ENCODE data around the gene MED25.
"Not testable (repeated sequence)": the region's sequence is repeated elsewhere in the genome, so short reads cannot be mapped to it uniquely, and the experiment has no call there.

The MED25 gene

GRCh38 chr19:49812997-49813861 lies 4.9 kb upstream of the MED25 start, which contains the start of gene FUZ:
Gene FUZ (minus strand): TSS chr19:49813292. CDS start chr19:49813106, 186 bp downstream.
- Histone ChIP-seq H3K27ac (ENCODE audit: low read depth in 2 of 2, low read length in 2 of 2) (peak within 1 kb of the TSS; percentile 82), H3K4me1 (ENCODE audit: control insufficient read depth in 2 of 2, insufficient read depth in 2 of 2, low read length in 2 of 2) (peaks cover 8 to 10% of the 10 kb centered on the region in 2 donors), H3K4me3 (ENCODE audit: low read length in 2 of 2) (peak within 1 kb of the TSS; percentile 86 to 91), H3K9me3 (ENCODE audit: control insufficient read depth in 2 of 2, low read length in 2 of 2) (no peaks in the 10 kb centered on the region), H3K9ac (ENCODE audit: low read depth in 1 of 2, low read length in 2 of 2) (peak within 1 kb of the TSS; percentile 56 to 63), H3K27me3 (ENCODE audit: control insufficient read depth in 2 of 2, insufficient read depth in 2 of 2, low read length in 2 of 2) (no peaks in the 10 kb centered on the region), H3K36me3 (ENCODE audit: control insufficient read depth in 2 of 2, insufficient read depth in 2 of 2, low read length in 2 of 2) (no peaks in the 10 kb centered on the region)

GRCh38 chr19:49814010-49814409 lies 4.1 kb upstream of the MED25 start:
- H3K9ac ChIP-seq (ENCODE audit: low read depth in 1 of 2, low read length in 2 of 2): no peak overlapping the region
- peaks cover 12 to 15% of the 10 kb centered on the region in 2 donors for H3K4me1 ChIP-seq (ENCODE audit: control insufficient read depth in 2 of 2, insufficient read depth in 2 of 2, low read length in 2 of 2)
- no peaks in the 10 kb centered on the region for H3K9me3 ChIP-seq (ENCODE audit: control insufficient read depth in 2 of 2, low read length in 2 of 2)

GRCh38 chr19:49816590-49816989 lies 1.5 kb upstream of the MED25 start:
- Histone ChIP-seq H3K36me3 (ENCODE audit: control insufficient read depth in 2 of 2, insufficient read depth in 2 of 2, low read length in 2 of 2) (peaks cover 0 to 3% of the 10 kb centered on the region in 2 donors), H3K4me3 (ENCODE audit: low read length in 2 of 2) (no peak overlapping the region), H3K9me3 (ENCODE audit: control insufficient read depth in 2 of 2, low read length in 2 of 2) (no peaks in the 10 kb centered on the region), H3K27ac (ENCODE audit: low read depth in 2 of 2, low read length in 2 of 2) (peak overlapping the region; percentile 91 to 95), H3K4me1 (ENCODE audit: control insufficient read depth in 2 of 2, insufficient read depth in 2 of 2, low read length in 2 of 2) (peaks cover 9 to 11% of the 10 kb centered on the region in 2 donors), H3K27me3 (ENCODE audit: control insufficient read depth in 2 of 2, insufficient read depth in 2 of 2, low read length in 2 of 2) (no peaks in the 10 kb centered on the region), H3K9ac (ENCODE audit: low read depth in 1 of 2, low read length in 2 of 2) (no peak overlapping the region)

More at GRCh38 chr19:49814010-49814409, 4.1 kb upstream of the MED25 start:
- Histone ChIP-seq H3K4me3 (ENCODE audit: low read length in 2 of 2) (peak overlapping the region in 1 of 2 donors; percentile 91), H3K27ac (ENCODE audit: low read depth in 2 of 2, low read length in 2 of 2) (no peak overlapping the region), H3K27me3 (ENCODE audit: control insufficient read depth in 2 of 2, insufficient read depth in 2 of 2, low read length in 2 of 2) (no peaks in the 10 kb centered on the region), H3K36me3 (ENCODE audit: control insufficient read depth in 2 of 2, insufficient read depth in 2 of 2, low read length in 2 of 2) (no peaks in the 10 kb centered on the region)

- peak overlapping the region; percentile 88 to 95 for H3K9ac ChIP-seq (ENCODE audit: low read depth in 1 of 2, low read length in 2 of 2)
- H3K36me3 ChIP-seq (ENCODE audit: control insufficient read depth in 2 of 2, insufficient read depth in 2 of 2, low read length in 2 of 2): peaks cover 10 to 12% of the 10 kb centered on the region in 2 donors
- peak overlapping the region; percentile 97 to 98 for H3K4me3 ChIP-seq (ENCODE audit: low read length in 2 of 2)
- H3K27me3 ChIP-seq (ENCODE audit: control insufficient read depth in 2 of 2, insufficient read depth in 2 of 2, low read length in 2 of 2): no peaks in the 10 kb centered on the region
- peaks cover 9 to 11% of the 10 kb centered on the region in 2 donors for H3K4me1 ChIP-seq (ENCODE audit: control insufficient read depth in 2 of 2, insufficient read depth in 2 of 2, low read length in 2 of 2)
- peak overlapping the region; percentile 91 to 95 for H3K27ac ChIP-seq (ENCODE audit: low read depth in 2 of 2, low read length in 2 of 2)
- no peaks in the 10 kb centered on the region for H3K9me3 ChIP-seq (ENCODE audit: control insufficient read depth in 2 of 2, low read length in 2 of 2)
These were observed 721 bp downstream of the MED25 start for GRCh38 chr19:49818649-49819370.

GRCh38 chr19:49819452-49820115 lies 1.5 kb downstream of the MED25 start:
- H3K27me3 ChIP-seq (ENCODE audit: control insufficient read depth in 2 of 2, insufficient read depth in 2 of 2, low read length in 2 of 2); H3K9me3 ChIP-seq (ENCODE audit: control insufficient read depth in 2 of 2, low read length in 2 of 2); H3K27ac ChIP-seq (ENCODE audit: low read depth in 2 of 2, low read length in 2 of 2): not testable (repeated sequence)
- Histone ChIP-seq H3K9ac (ENCODE audit: low read depth in 1 of 2, low read length in 2 of 2) (peak overlapping the region in 1 of 2 donors; percentile 88), H3K4me1 (ENCODE audit: control insufficient read depth in 2 of 2, insufficient read depth in 2 of 2, low read length in 2 of 2) (peaks cover 9 to 11% of the 10 kb centered on the region in 2 donors), H3K36me3 (ENCODE audit: control insufficient read depth in 2 of 2, insufficient read depth in 2 of 2, low read length in 2 of 2) (peaks cover 10 to 12% of the 10 kb centered on the region in 2 donors), H3K4me3 (ENCODE audit: low read length in 2 of 2) (peak overlapping the region in 1 of 2 donors; percentile 97)

GRCh38 chr19:49820125-49820524 lies 2.0 kb downstream of the MED25 start:
- Histone ChIP-seq H3K9me3 (ENCODE audit: control insufficient read depth in 2 of 2, low read length in 2 of 2) (no peaks in the 10 kb centered on the region), H3K9ac (ENCODE audit: low read depth in 1 of 2, low read length in 2 of 2) (no peak overlapping the region), H3K4me3 (ENCODE audit: low read length in 2 of 2) (no peak overlapping the region), H3K27ac (ENCODE audit: low read depth in 2 of 2, low read length in 2 of 2) (no peak overlapping the region), H3K4me1 (ENCODE audit: control insufficient read depth in 2 of 2, insufficient read depth in 2 of 2, low read length in 2 of 2) (peaks cover 9 to 11% of the 10 kb centered on the region in 2 donors), H3K36me3 (ENCODE audit: control insufficient read depth in 2 of 2, insufficient read depth in 2 of 2, low read length in 2 of 2) (peaks cover 10 to 12% of the 10 kb centered on the region in 2 donors), H3K27me3 (ENCODE audit: control insufficient read depth in 2 of 2, insufficient read depth in 2 of 2, low read length in 2 of 2) (no peaks in the 10 kb centered on the region)

- H3K9me3 ChIP-seq (ENCODE audit: control insufficient read depth in 2 of 2, low read length in 2 of 2): no peaks in the 10 kb centered on the region
- peaks cover 9 to 11% of the 10 kb centered on the region in 2 donors for H3K4me1 ChIP-seq (ENCODE audit: control insufficient read depth in 2 of 2, insufficient read depth in 2 of 2, low read length in 2 of 2)
- peaks cover 19 to 25% of the 10 kb centered on the region in 2 donors for H3K36me3 ChIP-seq (ENCODE audit: control insufficient read depth in 2 of 2, insufficient read depth in 2 of 2, low read length in 2 of 2)
These were observed 5.4 kb downstream of the MED25 start for GRCh38 chr19:49823472-49823871.

GRCh38 chr19:49824662-49825061 lies 6.6 kb downstream of the MED25 start:
- Histone ChIP-seq H3K9me3 (ENCODE audit: control insufficient read depth in 2 of 2, low read length in 2 of 2) (no peaks in the 10 kb centered on the region), H3K36me3 (ENCODE audit: control insufficient read depth in 2 of 2, insufficient read depth in 2 of 2, low read length in 2 of 2) (peaks cover 27 to 28% of the 10 kb centered on the region in 2 donors)

More at GRCh38 chr19:49823472-49823871, 5.4 kb downstream of the MED25 start:
- Histone ChIP-seq H3K27me3 (ENCODE audit: control insufficient read depth in 2 of 2, insufficient read depth in 2 of 2, low read length in 2 of 2) (no peaks in the 10 kb centered on the region), H3K4me3 (ENCODE audit: low read length in 2 of 2) (no peak overlapping the region), H3K27ac (ENCODE audit: low read depth in 2 of 2, low read length in 2 of 2) (no peak overlapping the region), H3K9ac (ENCODE audit: low read depth in 1 of 2, low read length in 2 of 2) (no peak overlapping the region)

GRCh38 chr19:49827034-49827433 lies 8.9 kb downstream of the MED25 start:
- no peak overlapping the region for H3K9ac ChIP-seq (ENCODE audit: low read depth in 1 of 2, low read length in 2 of 2)
- H3K36me3 ChIP-seq (ENCODE audit: control insufficient read depth in 2 of 2, insufficient read depth in 2 of 2, low read length in 2 of 2): peaks cover 41 to 43% of the 10 kb centered on the region in 2 donors
- H3K27ac ChIP-seq (ENCODE audit: low read depth in 2 of 2, low read length in 2 of 2): no peak overlapping the region
- no peaks in the 10 kb centered on the region for H3K27me3 ChIP-seq (ENCODE audit: control insufficient read depth in 2 of 2, insufficient read depth in 2 of 2, low read length in 2 of 2)
- H3K4me1 ChIP-seq (ENCODE audit: control insufficient read depth in 2 of 2, insufficient read depth in 2 of 2, low read length in 2 of 2): no peaks in the 10 kb centered on the region
- no peak overlapping the region for H3K4me3 ChIP-seq (ENCODE audit: low read length in 2 of 2)
- no peaks in the 10 kb centered on the region for H3K9me3 ChIP-seq (ENCODE audit: control insufficient read depth in 2 of 2, low read length in 2 of 2)

More at GRCh38 chr19:49824662-49825061, 6.6 kb downstream of the MED25 start:
- no peak overlapping the region for H3K4me3 ChIP-seq (ENCODE audit: low read length in 2 of 2)
- H3K27me3 ChIP-seq (ENCODE audit: control insufficient read depth in 2 of 2, insufficient read depth in 2 of 2, low read length in 2 of 2): no peaks in the 10 kb centered on the region
- no peaks in the 10 kb centered on the region for H3K4me1 ChIP-seq (ENCODE audit: control insufficient read depth in 2 of 2, insufficient read depth in 2 of 2, low read length in 2 of 2)
- H3K9ac ChIP-seq (ENCODE audit: low read depth in 1 of 2, low read length in 2 of 2): no peak overlapping the region
- H3K27ac ChIP-seq (ENCODE audit: low read depth in 2 of 2, low read length in 2 of 2): no peak overlapping the region

Measured in mucosa of rectum (tissue), 2 donors.